Endothelial cell of umbilical vein (primary cell): ENCODE data around the gene COL23A1. TPM values are rescaled to one million over a fixed set of nuclear protein-coding genes. Genes with fewer than 3 reads are reported as not detected.
A peak's percentile ranks its signal among the peaks of the same experiment; 100 is the strongest.

Source experiments
- BruUV-seq: library from RNA; stranded (reverse); fragments of 400-500 nt; replicated peaks from 2 replicates; lab custom pipeline; 2021; lab: Mats Ljungman, UMichigan
- CTCF ChIA-PET: fragments of 300-600, 350-600 bp; sonication (Branson Sonifier 250); formaldehyde crosslinking; loops from one replicate; lab custom pipeline; 2021; ENCODE audit warnings: antibody characterized with exemption, inconsistent platforms; lab: Charles Lee
- POLR2A ChIA-PET: fragments of 300-600, 350-600 bp; sonication (Branson Sonifier 250); formaldehyde crosslinking; loops from one replicate; lab custom pipeline; 2021; ENCODE audit warnings: antibody characterized with exemption, inconsistent platforms; lab: Charles Lee
- DNase-seq: peaks from one replicate; pipeline ENCODE4 v3.0.0-alpha.2; 2011; ENCODE audit warnings: low read depth, low spot score
- FAIRE-seq: peaks from 2 replicates; lab custom pipeline; 2011; peaks lifted over from hg19 to GRCh38; lab: Jason Lieb, UNC
- H2AFZ ChIP-seq: 2 replicates; pipeline ENCODE4 v1.6.0; 2012; ENCODE audit warnings: low read depth, low read length, control low read depth, inconsistent platforms
- H3K27ac ChIP-seq: 2 replicates; pipeline ENCODE4 v1.5.1; 2011; ENCODE audit warnings: low read depth, mild to moderate bottlenecking, control low read depth, low read length, moderate library complexity; ENCODE audit not compliant: insufficient read depth
- H3K27me3 ChIP-seq, 2 experiments: 2 replicates each; pipeline versions ENCODE4 v1.6.0 to v1.6.1; 2011; ENCODE audit warnings: low read length in 2 of 2, mixed read lengths in 1 of 2; ENCODE audit not compliant: control insufficient read depth in 2 of 2, insufficient read depth in 2 of 2
- H3K36me3 ChIP-seq, 2 experiments: 2 replicates in 1 of 2; 3 replicates in 1 of 2; pipeline ENCODE4 v1.5.1; 2011; ENCODE audit warnings: low read length in 2 of 2, mild to moderate bottlenecking in 1 of 2, moderate library complexity in 1 of 2; ENCODE audit not compliant: control insufficient read depth in 2 of 2, insufficient read depth in 2 of 2; ENCODE audit errors: extremely low read depth in 1 of 2
- H3K4me1 ChIP-seq: 3 replicates; pipeline ENCODE4 v1.5.1; 2011; ENCODE audit warnings: mild to moderate bottlenecking, low read length; ENCODE audit not compliant: control insufficient read depth, insufficient read depth; ENCODE audit errors: extremely low read depth
- H3K4me2 ChIP-seq: 2 replicates; pipeline ENCODE4 v1.6.1; 2011; ENCODE audit warnings: low read length, control low read depth, mixed read lengths; ENCODE audit not compliant: insufficient read depth
- H3K4me3 ChIP-seq, 3 experiments: fragments of 200-600 bp in 1 of 3; sonication (generic), shearing (Covaris generic) in 1 of 3; replicated peaks in 1 of 3; 2 replicates each; pipeline ENCODE4 v1.5.1; 2011 to 2016; ENCODE audit warnings: control low read depth in 3 of 3, low read length in 3 of 3, mild to moderate bottlenecking in 2 of 3, inconsistent platforms in 1 of 3, low read depth in 1 of 3, moderate library complexity in 1 of 3; ENCODE audit not compliant: insufficient read depth in 1 of 3
- H3K79me2 ChIP-seq: 2 replicates; pipeline ENCODE4 v1.6.0; 2012; ENCODE audit warnings: low read length, inconsistent platforms; ENCODE audit not compliant: control insufficient read depth, insufficient read depth
- H3K9ac ChIP-seq: replicated peaks from 2 replicates; pipeline ENCODE3; 2011; ENCODE audit warnings: low read length, control low read depth; ENCODE audit not compliant: insufficient read depth; ENCODE audit errors: extremely low read depth
- H3K9me1 ChIP-seq: replicated peaks from 3 replicates; pipeline ENCODE4 v1.6.0; 2011; ENCODE audit warnings: mild to moderate bottlenecking, low read length; ENCODE audit not compliant: control insufficient read depth, insufficient read depth; ENCODE audit errors: extremely low read depth
- H3K9me3 ChIP-seq: replicated peaks from 2 replicates; pipeline ENCODE4 v1.5.1; 2012; ENCODE audit warnings: low read length, inconsistent platforms; ENCODE audit not compliant: control insufficient read depth, insufficient read depth
- H4K20me1 ChIP-seq: replicated peaks from 2 replicates; pipeline ENCODE3; 2011; ENCODE audit warnings: mild to moderate bottlenecking, low read length; ENCODE audit not compliant: control insufficient read depth, insufficient read depth; ENCODE audit errors: extremely low read depth
- CTCF ChIP-seq, 2 donors: IDR thresholded peaks; 1 replicate in 1 of 2; 2 replicates in 1 of 2; pipeline ENCODE4 v1.5.1; 2011; ENCODE audit warnings: low read length in 2 of 2, mild to moderate bottlenecking in 2 of 2, moderate library complexity in 2 of 2, control low read depth in 1 of 2, inconsistent platforms in 1 of 2, low read depth in 1 of 2; ENCODE audit not compliant: insufficient read depth in 1 of 2; ENCODE audit errors: extremely low read depth in 1 of 2
- EZH2 ChIP-seq: IDR thresholded peaks from 2 replicates; pipeline ENCODE4 v1.6.1; 2012; ENCODE audit warnings: borderline replicate concordance, low read depth, mild to moderate bottlenecking, moderate library complexity, low read length, inconsistent platforms; ENCODE audit not compliant: severe bottlenecking
- FOS ChIP-seq: IDR thresholded peaks from 2 replicates; pipeline ENCODE4 v1.6.1; 2011; ENCODE audit warnings: mild to moderate bottlenecking, low read length, moderate library complexity, borderline replicate concordance; ENCODE audit not compliant: insufficient read depth
- GATA2 ChIP-seq: IDR thresholded peaks from 2 replicates; pipeline ENCODE4 v1.7.0; 2011; ENCODE audit warnings: low read depth, mild to moderate bottlenecking, moderate library complexity, mixed read lengths, low read length; ENCODE audit not compliant: insufficient read length, insufficient read depth
- JUN ChIP-seq: IDR thresholded peaks from 2 replicates; pipeline ENCODE4 v1.6.1; 2011; ENCODE audit warnings: borderline replicate concordance, low read depth; ENCODE audit not compliant: insufficient read length, insufficient read depth
- MAX ChIP-seq: IDR thresholded peaks from 2 replicates; pipeline ENCODE4 v1.6.1; 2011; ENCODE audit not compliant: insufficient read depth, insufficient read length
- MYC ChIP-seq: IDR thresholded peaks from one replicate; pipeline ENCODE4 v1.6.1; 2011; ENCODE audit warnings: mild to moderate bottlenecking, low read depth, low read length
- POLR2A ChIP-seq: IDR thresholded peaks from 2 replicates; pipeline ENCODE4 v1.6.1; 2012; ENCODE audit warnings: low read depth, mild to moderate bottlenecking, control low read depth, low read length
- POLR2AphosphoS5 ChIP-seq: IDR thresholded peaks from 2 replicates; pipeline ENCODE4 v1.6.1; 2012; ENCODE audit warnings: low read depth, mild to moderate bottlenecking, control low read depth, low read length, moderate library complexity; ENCODE audit not compliant: insufficient read depth
- dilution Hi-C: fragments of 300-500 bp; cut with MboI; formaldehyde crosslinking; loops from one replicate; pipeline ENCODE4 v1.15.0; 2019; ENCODE audit warnings: low sequenced_read_pairs; ENCODE audit not compliant: extremely low pct_ligation_motif_present
- intact Hi-C: fragments of 100-400 bp; cut with micrococcal nuclease; formaldehyde crosslinking; loops from one replicate; pipeline ENCODE4 v1.10.0; 2022
- polyA plus RNA-seq, 4 experiments: library from polyadenylated mRNA; depleted of rRNA in 3 of 4; stranded (reverse) in 3 of 4; unstranded in 1 of 4; fragments of >200 nt; gene quantifications; 2 replicates each; pipeline versions ENCODE4 v1.2.1 to v1.2.3, GENCODE V29; 2011 to 2012; ENCODE audit warnings: missing spikeins in 1 of 4
- total RNA-seq: library from RNA; stranded (reverse); gene quantifications from 2 replicates; pipeline ENCODE4 v1.2.3, GENCODE V29; 2021

COL23A1 gene
- total and polyA plus RNA-seq, 2 donors (not counting 3 experiments of a cell fraction or from before 2014, with no cell fraction given), result not detected

- no peak overlapping the region for H3K9ac ChIP-seq
- ChIA-PET CTCF (no interaction called here), POLR2A (no interaction called here)
- no peaks in the 10 kb centered on the region for H3K36me3 ChIP-seq
- intact Hi-C loops, result no loop called here
- FAIRE-seq (no peak), DNase-seq (peak; percentile 45)
- no peak overlapping the region for H3K27ac ChIP-seq
- no peaks in the 10 kb centered on the region for H3K27me3 ChIP-seq
- dilution Hi-C loops, result no loop called here
- no peaks in the 10 kb centered on the region for H3K9me1 ChIP-seq
- peak overlapping the region; percentile 6 for H2AFZ ChIP-seq
- H4K20me1 ChIP-seq, result no peaks in the 10 kb centered on the region
- no peak overlapping the region for H3K4me3 ChIP-seq
- TF ChIP-seq CTCF (IDR thresholded peaks at IDR 0.05; ENCODE audit: extremely low read depth in 1 of 2, insufficient read depth in 1 of 2, low read depth in 1 of 2, low read length in 2 of 2), result no peak
- peak; percentile 17 for TF ChIP-seq MAX
- no peaks in the 10 kb centered on the region for H3K79me2 ChIP-seq
- H3K9me3 ChIP-seq, result no peaks in the 10 kb centered on the region
- no peaks in the 10 kb centered on the region for H3K4me1 ChIP-seq
- H3K4me2 ChIP-seq, result no peak overlapping the region
- BruUV-seq, result no TSS peak
Measured at GRCh38 chr5:178555771-178556211, 34.4 kb downstream of the COL23A1 start.

- Histone ChIP-seq H3K4me1 (no peaks in the 10 kb centered on the region), H3K27ac (no peak overlapping the region), H3K9me3 (no peaks in the 10 kb centered on the region), H3K27me3 (no peaks in the 10 kb centered on the region), H3K79me2 (no peaks in the 10 kb centered on the region), H2AFZ (no peak overlapping the region), H3K9ac (no peak overlapping the region), H3K4me2 (no peak overlapping the region), H3K36me3 (no peaks in the 10 kb centered on the region), H4K20me1 (no peaks in the 10 kb centered on the region), H3K4me3 (no peak overlapping the region), H3K9me1 (no peaks in the 10 kb centered on the region)
- ChIA-PET CTCF (no interaction called here), POLR2A (no interaction called here)
- no peak for FAIRE-seq
- BruUV-seq, result no TSS peak
- TF ChIP-seq POLR2AphosphoS5 (no peak), JUN (no peak), FOS (no peak), MYC (no peak), POLR2A (no peak), CTCF (IDR thresholded peaks at IDR 0.05; ENCODE audit: extremely low read depth in 1 of 2, insufficient read depth in 1 of 2, low read depth in 1 of 2, low read length in 2 of 2) (no peak), GATA2 (no peak), EZH2 (no peak), MAX (no peak)
- no peak for DNase-seq
- intact Hi-C loops, result no loop called here
- dilution Hi-C loops, result no loop called here
Measured at GRCh38 chr5:178555005-178555404, 35.2 kb downstream of the COL23A1 start.
